SH-SY5Y (cell line): ENCODE results near the gene CSGALNACT2.

Experiments
- GATA2 ChIP-seq: IDR thresholded peaks from 2 replicates; pipeline ENCODE4 v1.6.1; 2011; ENCODE audit warnings: mild to moderate bottlenecking, low read depth, low read length
- GATA3 ChIP-seq: IDR thresholded peaks from 2 replicates; pipeline ENCODE4 v1.6.1; 2011; ENCODE audit warnings: low read depth, mild to moderate bottlenecking, low read length, moderate library complexity

CSGALNACT2 gene

GRCh38 chr10:43166207-43166879, 28.1 kb downstream of the CSGALNACT2 start:
- TF ChIP-seq GATA3 (no peak), GATA2 (no peak)

DNA sequence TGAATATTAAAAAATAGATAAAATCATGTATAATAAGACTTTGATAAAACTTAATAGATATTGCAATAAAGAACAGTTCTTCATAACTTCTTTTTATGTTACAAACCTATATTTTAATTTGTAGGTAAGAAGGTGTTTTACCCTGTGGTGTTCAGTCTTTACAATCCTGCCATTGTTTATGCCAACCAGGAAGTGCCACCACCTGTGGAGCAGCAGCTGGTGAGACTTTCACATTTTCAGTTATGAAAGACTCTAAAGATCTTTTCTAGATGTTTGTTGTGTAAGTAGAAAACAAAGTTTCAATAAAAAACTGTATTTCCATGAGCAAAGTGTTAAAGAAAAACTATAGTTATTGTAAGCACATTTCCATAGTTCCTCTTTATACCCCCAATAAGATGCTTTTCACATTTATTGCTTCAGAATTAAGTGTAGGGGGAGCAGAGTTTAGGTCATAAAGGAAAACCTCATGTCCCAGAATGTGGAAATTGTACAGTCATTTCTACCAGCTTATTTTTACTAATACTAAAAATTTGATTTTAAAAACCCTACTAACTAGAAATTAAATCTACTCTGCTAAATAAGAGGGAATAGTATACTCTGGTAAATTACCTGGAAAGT, 28.7 kb downstream of the CSGALNACT2 start:
- no peak for TF ChIP-seq GATA2
- no peak for TF ChIP-seq GATA3

- TF ChIP-seq GATA3 (no peak), GATA2 (no peak)
Measured at GRCh38 chr10:43167498-43167889, 29.2 kb downstream of the CSGALNACT2 start.

DNA sequence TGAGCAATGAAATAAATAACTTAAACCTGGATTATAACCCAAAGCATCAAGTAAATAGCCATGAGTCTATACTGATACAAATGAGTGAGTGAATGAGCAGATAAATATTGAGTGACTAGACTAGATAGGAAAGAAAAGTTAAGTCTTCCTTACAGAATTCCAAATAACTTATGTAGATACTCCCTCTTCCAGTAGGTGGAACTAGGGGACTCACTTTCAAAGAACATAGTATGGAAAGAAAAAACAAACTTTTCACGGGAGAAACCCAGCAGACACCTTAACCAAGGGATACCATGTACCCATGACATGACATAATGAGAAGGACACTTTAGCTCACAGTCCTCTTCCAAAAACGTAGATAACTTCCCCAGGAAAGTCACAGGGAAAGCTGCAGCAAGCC, 32.2 kb downstream of the CSGALNACT2 start:
- TF ChIP-seq GATA3 (no peak), GATA2 (no peak)

DNA sequence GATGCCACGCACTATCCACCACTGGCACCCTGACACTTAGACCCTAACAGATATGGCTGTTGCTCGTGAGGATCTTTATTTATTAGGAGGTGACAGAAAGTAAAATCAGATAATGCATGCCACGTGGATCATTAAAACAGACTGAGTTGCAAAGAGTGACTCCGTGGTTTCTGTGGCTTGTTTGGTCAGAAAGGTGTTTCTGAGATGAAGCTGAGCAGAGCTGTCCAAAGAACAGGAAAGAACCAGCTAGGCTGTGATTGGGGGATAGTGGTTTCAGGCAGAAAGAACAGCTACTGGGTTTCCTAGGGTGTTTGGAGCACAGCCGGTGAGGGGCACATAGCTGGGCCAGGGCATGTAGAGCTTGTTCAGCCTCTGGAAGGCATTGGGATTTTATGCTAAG, 34.4 kb downstream of the CSGALNACT2 start:
- no peak for TF ChIP-seq GATA2
- TF ChIP-seq GATA3 = no peak

DNA sequence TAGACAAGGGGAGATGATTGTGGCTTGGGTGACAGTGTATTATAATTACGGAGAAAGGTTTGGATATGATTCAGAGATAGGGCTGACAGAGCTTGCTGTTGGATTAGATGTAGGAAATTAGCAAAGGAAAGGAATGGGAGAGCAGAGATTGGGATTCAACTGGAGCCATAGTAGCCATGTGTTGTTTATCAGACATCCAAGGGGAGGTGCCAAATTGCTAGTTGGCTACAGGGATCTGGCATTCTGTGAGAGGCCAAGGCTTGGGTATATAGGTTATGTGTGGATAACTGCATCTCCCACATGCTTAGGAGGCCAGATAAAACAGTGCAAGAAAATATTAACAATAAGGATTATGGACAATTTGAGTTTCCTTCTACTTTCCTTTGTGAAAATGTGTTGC, 34.9 kb downstream of the CSGALNACT2 start:
- TF ChIP-seq GATA3 (no peak), GATA2 (no peak; the same call in 1 of the 2 replicates)

GRCh38 chr10:43174969-43175368, 36.7 kb downstream of the CSGALNACT2 start:
- TF ChIP-seq GATA3 (no peak), GATA2 (no peak)

- TF ChIP-seq GATA3 = no peak
- no peak for TF ChIP-seq GATA2
Measured at GRCh38 chr10:43176271-43176670, 38.0 kb downstream of the CSGALNACT2 start.

DNA sequence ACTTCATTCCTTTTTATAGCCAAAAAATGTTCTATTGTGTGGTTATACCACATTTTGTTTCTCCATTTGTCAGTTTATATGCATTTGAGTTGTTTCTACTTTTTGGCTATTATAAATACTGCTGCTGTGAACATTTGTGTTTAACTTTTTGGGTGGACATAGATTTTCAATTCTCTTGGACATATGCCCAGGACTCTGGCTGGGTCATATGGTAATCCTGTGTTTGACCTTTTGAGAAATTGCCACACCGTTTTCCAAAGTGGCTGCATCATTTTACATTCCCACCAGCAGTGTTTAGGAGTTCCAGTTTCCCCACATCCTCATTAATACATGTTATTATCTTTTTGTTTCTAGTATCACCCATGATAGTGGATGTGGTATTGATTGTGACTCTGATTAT, 39.4 kb downstream of the CSGALNACT2 start:
- TF ChIP-seq GATA3 (no peak), GATA2 (no peak)

DNA sequence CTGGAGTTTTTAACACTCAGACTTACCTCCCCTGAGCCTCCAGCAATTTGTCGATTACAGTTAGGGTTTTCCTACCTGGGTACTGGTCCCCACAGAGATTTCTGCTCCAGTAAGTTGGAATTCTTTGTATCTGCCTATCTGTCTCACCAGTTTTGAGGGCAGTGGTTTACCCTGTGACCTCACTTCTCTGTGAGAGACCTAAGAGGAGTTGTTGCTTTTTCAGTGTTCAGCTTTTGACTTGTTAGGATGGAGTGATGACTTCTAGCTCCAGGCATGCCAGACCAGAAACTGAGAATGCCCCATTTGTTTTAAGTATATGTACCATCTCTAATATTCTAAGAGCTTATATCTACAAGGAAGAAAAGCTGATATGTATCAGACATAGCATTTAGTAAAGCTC, 42.9 kb downstream of the CSGALNACT2 start:
- no peak for TF ChIP-seq GATA3
- no peak for TF ChIP-seq GATA2

- no peak for TF ChIP-seq GATA3
- TF ChIP-seq GATA2 = no peak
Measured at GRCh38 chr10:43186150-43186549, 47.9 kb downstream of the CSGALNACT2 start.

DNA sequence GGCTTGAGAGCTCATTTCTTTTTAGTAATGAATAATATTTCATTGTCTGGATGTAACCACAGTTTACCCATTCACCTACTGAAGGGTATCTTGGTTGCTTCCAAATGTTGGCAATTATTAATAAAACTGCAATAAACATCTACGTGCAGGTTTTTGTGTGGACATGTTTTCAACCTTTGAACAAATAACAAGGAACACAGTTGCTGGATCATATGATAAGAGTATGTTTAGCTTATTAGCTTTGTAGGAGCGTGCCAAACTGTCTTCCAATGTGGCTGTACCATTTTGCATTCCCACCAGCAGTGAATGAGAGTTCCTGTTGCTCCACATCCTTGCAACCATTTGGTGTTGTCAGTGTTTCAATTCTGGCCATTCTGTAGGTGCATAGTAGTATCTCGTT, 49.0 kb downstream of the CSGALNACT2 start:
- TF ChIP-seq GATA3 = no peak

DNA sequence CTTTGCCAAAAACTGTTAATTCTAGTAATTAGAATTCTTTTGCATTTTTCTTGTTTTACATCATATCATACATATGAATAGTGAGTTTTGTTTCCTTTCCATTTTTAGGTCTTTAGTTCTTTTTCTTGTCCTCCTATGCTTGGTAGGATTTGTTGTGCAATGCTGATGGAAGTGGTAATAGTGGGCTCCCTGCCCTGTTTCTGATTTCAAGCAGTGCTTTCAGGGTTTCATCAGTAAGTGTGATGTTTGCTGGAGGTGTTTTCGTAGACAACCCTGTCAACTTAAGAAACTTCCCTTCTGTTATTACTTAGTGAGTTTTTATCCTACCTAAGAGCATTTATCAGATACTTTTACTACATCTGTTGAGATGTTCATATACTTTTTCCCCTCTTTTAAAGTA, 50.5 kb downstream of the CSGALNACT2 start:
- TF ChIP-seq GATA2 (no peak), GATA3 (no peak)

DNA sequence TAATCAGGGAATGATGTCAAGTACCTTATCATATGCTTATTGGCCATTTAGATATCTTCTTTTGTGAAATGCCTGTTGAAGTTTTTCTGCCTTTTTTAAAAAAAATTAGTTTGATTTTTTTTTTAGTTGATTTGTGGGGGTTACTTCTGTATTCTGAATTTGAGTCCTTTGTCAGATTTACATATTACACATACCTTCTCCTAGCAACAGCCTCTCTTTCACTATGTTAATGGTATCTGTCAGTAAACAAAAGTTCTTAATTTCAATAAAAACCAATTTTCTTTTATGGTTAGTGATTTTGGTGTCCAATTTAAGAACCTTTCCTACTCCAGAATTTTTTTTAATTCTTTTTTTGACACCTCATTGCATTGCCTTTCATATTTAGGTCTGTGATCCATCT, 52.0 kb downstream of the CSGALNACT2 start:
- TF ChIP-seq GATA3 = no peak
- TF ChIP-seq GATA2 = no peak

DNA sequence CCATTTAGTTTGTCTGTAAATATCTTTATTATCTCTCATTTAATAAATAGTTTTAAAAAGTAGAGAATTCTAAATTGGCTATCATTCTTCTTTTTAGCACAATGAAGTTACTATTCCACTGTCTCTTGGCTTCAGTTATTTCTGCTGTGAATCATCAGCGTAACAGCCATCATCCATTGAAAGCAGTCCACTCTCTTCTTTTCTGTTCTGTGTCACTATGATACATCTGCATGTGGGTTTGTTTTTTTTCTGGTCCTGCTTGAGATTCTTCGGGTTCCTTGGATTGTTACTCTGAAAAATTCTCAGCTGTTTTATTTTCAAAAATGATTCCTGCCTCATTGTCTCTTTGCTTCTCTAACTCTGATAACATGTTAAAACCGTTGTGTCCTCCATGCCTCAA, 52.5 kb downstream of the CSGALNACT2 start:
- TF ChIP-seq GATA2 (no peak), GATA3 (no peak)

DNA sequence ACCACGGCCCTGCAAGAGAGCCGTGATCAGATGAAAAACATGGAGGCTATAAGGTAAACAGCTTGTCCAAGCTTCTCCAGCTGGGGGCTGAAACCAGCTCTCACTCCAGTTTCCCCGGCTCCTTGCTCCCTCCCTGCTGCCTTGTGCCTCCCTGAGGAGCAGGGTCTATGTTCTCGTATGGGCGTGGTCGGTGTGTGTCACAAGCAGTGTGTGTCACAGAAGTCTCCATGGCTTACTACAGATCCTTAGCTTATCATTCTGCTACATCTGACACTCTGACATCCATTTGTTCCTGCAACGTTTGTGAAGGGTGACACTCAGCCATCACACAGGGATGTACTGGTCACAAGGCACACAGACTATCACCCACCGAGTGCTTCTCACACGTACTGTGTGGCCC, 54.6 kb downstream of the CSGALNACT2 start:
- TF ChIP-seq GATA2 = no peak
